SK-N-SH treated with all-trans-retinoic acid at 6 μM for 48 hours (cell line): ENCODE measurements around the gene WIPF1.

Source experiments
- ARNTL ChIP-seq: fragments of 450-650 bp; formaldehyde crosslinking; IDR thresholded peaks from 2 replicates; pipeline ENCODE4 v1.5.0; 2020; ENCODE audit warnings: low read depth, mild to moderate bottlenecking, moderate library complexity, borderline replicate concordance
- RARB ChIP-seq: fragments of 250-450 bp; sonication (Bioruptor Pico); IDR thresholded peaks from 2 replicates; pipeline ENCODE4 v1.8.0; 2021; ENCODE audit warnings: mild to moderate bottlenecking, moderate library complexity
- TCF4 ChIP-seq: fragments of 250-450 bp; sonication (Bioruptor Pico); IDR thresholded peaks from 2 replicates; pipeline ENCODE4 v1.8.0; 2021; ENCODE audit warnings: mild to moderate bottlenecking, moderate library complexity, borderline replicate concordance
- ZC3H10 ChIP-seq: fragments of 250-450 bp; sonication (Bioruptor Pico); IDR thresholded peaks from 2 replicates; pipeline ENCODE4 v1.5.1; 2021; ENCODE audit warnings: mild to moderate bottlenecking, moderate library complexity
- ZFP3 ChIP-seq: fragments of 250-450 bp; sonication (Bioruptor Pico); IDR thresholded peaks from 2 replicates; pipeline ENCODE4 v1.5.0; 2020; ENCODE audit warnings: mild to moderate bottlenecking, moderate library complexity
- ZFP30 ChIP-seq: fragments of 450-650 bp; formaldehyde crosslinking; IDR thresholded peaks from 2 replicates; pipeline ENCODE4 v1.5.0; 2022; ENCODE audit warnings: mild to moderate bottlenecking, moderate library complexity
- ZNF70 ChIP-seq: fragments of 450-650 bp; formaldehyde crosslinking; IDR thresholded peaks from 2 replicates; pipeline ENCODE4 v1.5.0; 2020; ENCODE audit warnings: mild to moderate bottlenecking, moderate library complexity
- ZNF8 ChIP-seq: fragments of 450-650 bp; formaldehyde crosslinking; IDR thresholded peaks from 2 replicates; pipeline ENCODE4 v1.5.0; 2020; ENCODE audit warnings: mild to moderate bottlenecking, moderate library complexity
- TF ChIP-seq, protein P1 (sequence below): fragments of 250-450 bp; sonication (Bioruptor Pico); IDR thresholded peaks from 2 replicates; pipeline ENCODE4 v1.8.0; 2020; ENCODE audit warnings: mild to moderate bottlenecking, moderate library complexity, borderline replicate concordance
- TF ChIP-seq, protein P2 (sequence below): fragments of 250-450 bp; sonication (Bioruptor Pico); IDR thresholded peaks from 2 replicates; pipeline ENCODE4 v1.5.1; 2021; ENCODE audit warnings: mild to moderate bottlenecking, moderate library complexity
- TF ChIP-seq, protein P3 (sequence below): fragments of 250-450 bp; sonication (Bioruptor Pico); IDR thresholded peaks from 2 replicates; pipeline ENCODE4 v1.5.1; 2020; ENCODE audit warnings: low read depth, mild to moderate bottlenecking, moderate library complexity

DNA sequence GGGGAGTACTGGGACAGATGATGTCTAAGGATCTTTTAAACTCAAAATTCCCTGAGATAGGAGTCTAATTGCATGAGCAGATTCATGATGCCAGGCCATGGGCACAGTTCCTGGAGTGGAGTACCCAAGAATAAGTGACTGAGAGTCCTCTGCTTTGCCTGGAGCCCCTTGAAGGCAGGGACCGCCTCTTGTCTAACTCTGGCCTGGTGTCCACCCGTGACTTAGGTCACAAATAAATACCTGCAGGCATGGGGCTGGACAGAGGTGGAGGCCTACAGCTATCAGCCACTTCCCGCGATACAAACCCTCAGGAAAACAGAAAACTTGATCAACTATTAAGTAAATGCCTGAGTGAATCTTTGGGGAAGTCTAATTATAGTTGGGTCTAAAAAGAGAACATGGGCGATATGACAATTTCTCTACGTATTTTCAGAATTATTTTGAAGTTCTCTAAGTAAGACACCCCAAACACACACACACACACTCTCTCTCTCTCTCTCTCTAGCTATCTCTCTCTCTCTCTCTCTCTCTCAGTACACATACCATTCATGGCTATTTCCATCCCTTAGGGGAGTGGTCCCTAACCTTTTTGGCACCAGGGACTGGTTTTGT is 1.8 kb upstream of the WIPF1 start:
- TF ChIP-seq, protein P1, sequence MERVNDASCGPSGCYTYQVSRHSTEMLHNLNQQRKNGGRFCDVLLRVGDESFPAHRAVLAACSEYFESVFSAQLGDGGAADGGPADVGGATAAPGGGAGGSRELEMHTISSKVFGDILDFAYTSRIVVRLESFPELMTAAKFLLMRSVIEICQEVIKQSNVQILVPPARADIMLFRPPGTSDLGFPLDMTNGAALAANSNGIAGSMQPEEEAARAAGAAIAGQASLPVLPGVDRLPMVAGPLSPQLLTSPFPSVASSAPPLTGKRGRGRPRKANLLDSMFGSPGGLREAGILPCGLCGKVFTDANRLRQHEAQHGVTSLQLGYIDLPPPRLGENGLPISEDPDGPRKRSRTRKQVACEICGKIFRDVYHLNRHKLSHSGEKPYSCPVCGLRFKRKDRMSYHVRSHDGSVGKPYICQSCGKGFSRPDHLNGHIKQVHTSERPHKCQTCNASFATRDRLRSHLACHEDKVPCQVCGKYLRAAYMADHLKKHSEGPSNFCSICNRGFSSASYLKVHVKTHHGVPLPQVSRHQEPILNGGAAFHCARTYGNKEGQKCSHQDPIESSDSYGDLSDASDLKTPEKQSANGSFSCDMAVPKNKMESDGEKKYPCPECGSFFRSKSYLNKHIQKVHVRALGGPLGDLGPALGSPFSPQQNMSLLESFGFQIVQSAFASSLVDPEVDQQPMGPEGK (CRISPR knock-in tag): no peak
- TF ChIP-seq, protein P2, sequence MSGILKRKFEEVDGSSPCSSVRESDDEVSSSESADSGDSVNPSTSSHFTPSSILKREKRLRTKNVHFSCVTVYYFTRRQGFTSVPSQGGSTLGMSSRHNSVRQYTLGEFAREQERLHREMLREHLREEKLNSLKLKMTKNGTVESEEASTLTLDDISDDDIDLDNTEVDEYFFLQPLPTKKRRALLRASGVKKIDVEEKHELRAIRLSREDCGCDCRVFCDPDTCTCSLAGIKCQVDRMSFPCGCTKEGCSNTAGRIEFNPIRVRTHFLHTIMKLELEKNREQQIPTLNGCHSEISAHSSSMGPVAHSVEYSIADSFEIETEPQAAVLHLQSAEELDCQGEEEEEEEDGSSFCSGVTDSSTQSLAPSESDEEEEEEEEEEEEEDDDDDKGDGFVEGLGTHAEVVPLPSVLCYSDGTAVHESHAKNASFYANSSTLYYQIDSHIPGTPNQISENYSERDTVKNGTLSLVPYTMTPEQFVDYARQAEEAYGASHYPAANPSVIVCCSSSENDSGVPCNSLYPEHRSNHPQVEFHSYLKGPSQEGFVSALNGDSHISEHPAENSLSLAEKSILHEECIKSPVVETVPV: no peak
- TF ChIP-seq ZNF70 (CRISPR knock-in tag) (no peak), ZFP3 (no peak), ARNTL (no peak), TCF4 (no peak), RARB (CRISPR knock-in tag) (no peak), ZC3H10 (CRISPR knock-in tag) (no peak), ZNF8 (CRISPR knock-in tag) (no peak), ZFP30 (CRISPR knock-in tag) (no peak)
- TF ChIP-seq, protein P3, sequence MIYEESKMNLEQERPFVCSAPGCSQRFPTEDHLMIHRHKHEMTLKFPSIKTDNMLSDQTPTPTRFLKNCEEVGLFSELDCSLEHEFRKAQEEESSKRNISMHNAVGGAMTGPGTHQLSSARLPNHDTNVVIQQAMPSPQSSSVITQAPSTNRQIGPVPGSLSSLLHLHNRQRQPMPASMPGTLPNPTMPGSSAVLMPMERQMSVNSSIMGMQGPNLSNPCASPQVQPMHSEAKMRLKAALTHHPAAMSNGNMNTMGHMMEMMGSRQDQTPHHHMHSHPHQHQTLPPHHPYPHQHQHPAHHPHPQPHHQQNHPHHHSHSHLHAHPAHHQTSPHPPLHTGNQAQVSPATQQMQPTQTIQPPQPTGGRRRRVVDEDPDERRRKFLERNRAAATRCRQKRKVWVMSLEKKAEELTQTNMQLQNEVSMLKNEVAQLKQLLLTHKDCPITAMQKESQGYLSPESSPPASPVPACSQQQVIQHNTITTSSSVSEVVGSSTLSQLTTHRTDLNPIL (CRISPR knock-in tag): no peak
